Lower lobe of right lung (tissue), 2 donors: Measurements from ENCODE around the gene RIC1. TPM values are rescaled to one million over a fixed set of nuclear protein-coding genes. Genes with fewer than 3 reads are reported as not detected.
A peak's percentile ranks its signal among the peaks of the same experiment; 100 is the strongest.

Source experiments
- ATAC-seq, 2 donors: fragments of 200-7000 bp; cut with Tn5 transposase; one replicate each; pipeline ENCODE4 v1.9.1; 2020 to 2022; ENCODE audit warnings: mild to moderate bottlenecking in 2 of 2, moderate library complexity in 2 of 2
- DNase-seq: peaks from one replicate; pipeline ENCODE4 v3.0.0-alpha.2; 2020
- H3K27ac ChIP-seq: fragments of 200-600 bp; one replicate; pipeline ENCODE4 v1.8.0; 2022
- H3K27me3 ChIP-seq: fragments of 200-600 bp; one replicate; pipeline ENCODE4 v1.8.0; 2022; ENCODE audit warnings: low read depth
- H3K36me3 ChIP-seq: fragments of 200-600 bp; one replicate; pipeline ENCODE4 v1.8.0; 2022; ENCODE audit warnings: mild to moderate bottlenecking
- H3K4me1 ChIP-seq: fragments of 200-600 bp; one replicate; pipeline ENCODE4 v1.8.0; 2022
- H3K4me3 ChIP-seq: fragments of 200-600 bp; one replicate; pipeline ENCODE4 v1.8.0; 2022; ENCODE audit warnings: mild to moderate bottlenecking
- H3K9me3 ChIP-seq: fragments of 200-600 bp; one replicate; pipeline ENCODE4 v1.8.0; 2022
- intact Hi-C: fragments of 100-400 bp; cut with DNase I; formaldehyde crosslinking; loops from one replicate; pipeline ENCODE4 v1.11.0; 2022
- total RNA-seq: library from RNA; stranded (reverse); fragmentation: NEBNext Ultra II Directional; extraction: Animal tissue kit (Norgen Biotek cat#: 25700); gene quantifications from one replicate; pipeline ENCODE4 v1.2.1, GENCODE V29; 2021
- TF ChIP-seq, protein P1 (sequence below): fragments of 200-600 bp; IDR thresholded peaks from one replicate; pipeline ENCODE4 v1.8.0; 2022; ENCODE audit warnings: antibody characterized with exemption, mild to moderate bottlenecking
- donor health status: DM: no; HTN: yes; CAD: no; lungs with severe emphysema.

The RIC1 gene
- total RNA-seq, 1 donor from 2014 or later: 20.5 TPM

GRCh38 chr9:5612185-5612530, 16.7 kb upstream of the RIC1 start:
- Histone ChIP-seq H3K9me3 (no peaks in the 10 kb centered on the region), H3K27ac (no peak overlapping the region), H3K36me3 (no peaks in the 10 kb centered on the region), H3K4me3 (no peak overlapping the region), H3K27me3 (no peaks in the 10 kb centered on the region), H3K4me1 (peaks cover 16% of the 10 kb centered on the region)
- DNase-seq (no peak), ATAC-seq (no peak)
- TF ChIP-seq, protein P1, sequence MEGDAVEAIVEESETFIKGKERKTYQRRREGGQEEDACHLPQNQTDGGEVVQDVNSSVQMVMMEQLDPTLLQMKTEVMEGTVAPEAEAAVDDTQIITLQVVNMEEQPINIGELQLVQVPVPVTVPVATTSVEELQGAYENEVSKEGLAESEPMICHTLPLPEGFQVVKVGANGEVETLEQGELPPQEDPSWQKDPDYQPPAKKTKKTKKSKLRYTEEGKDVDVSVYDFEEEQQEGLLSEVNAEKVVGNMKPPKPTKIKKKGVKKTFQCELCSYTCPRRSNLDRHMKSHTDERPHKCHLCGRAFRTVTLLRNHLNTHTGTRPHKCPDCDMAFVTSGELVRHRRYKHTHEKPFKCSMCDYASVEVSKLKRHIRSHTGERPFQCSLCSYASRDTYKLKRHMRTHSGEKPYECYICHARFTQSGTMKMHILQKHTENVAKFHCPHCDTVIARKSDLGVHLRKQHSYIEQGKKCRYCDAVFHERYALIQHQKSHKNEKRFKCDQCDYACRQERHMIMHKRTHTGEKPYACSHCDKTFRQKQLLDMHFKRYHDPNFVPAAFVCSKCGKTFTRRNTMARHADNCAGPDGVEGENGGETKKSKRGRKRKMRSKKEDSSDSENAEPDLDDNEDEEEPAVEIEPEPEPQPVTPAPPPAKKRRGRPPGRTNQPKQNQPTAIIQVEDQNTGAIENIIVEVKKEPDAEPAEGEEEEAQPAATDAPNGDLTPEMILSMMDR: no peak
- intact Hi-C loops: no loop called here

GRCh38 chr9:5614192-5614591, 14.7 kb upstream of the RIC1 start:
- Histone ChIP-seq H3K36me3 (no peaks in the 10 kb centered on the region), H3K27me3 (no peaks in the 10 kb centered on the region), H3K4me1 (peaks cover 11% of the 10 kb centered on the region), H3K27ac (no peak overlapping the region), H3K9me3 (no peaks in the 10 kb centered on the region), H3K4me3 (no peak overlapping the region)
- ATAC-seq: no peak
- intact Hi-C loops: no loop called here
- no peak for DNase-seq
- TF ChIP-seq, protein P1: no peak

- intact Hi-C loops: no loop called here
- ATAC-seq (no peak), DNase-seq (no peak)
- H3K36me3 ChIP-seq: no peaks in the 10 kb centered on the region
- H3K27me3 ChIP-seq: no peaks in the 10 kb centered on the region
- H3K27ac ChIP-seq: no peak overlapping the region
- TF ChIP-seq, protein P1: no peak
- H3K4me3 ChIP-seq: no peak overlapping the region
- peaks cover 7% of the 10 kb centered on the region for H3K4me1 ChIP-seq
- no peaks in the 10 kb centered on the region for H3K9me3 ChIP-seq
Observed at GRCh38 chr9:5614985-5615384, 13.9 kb upstream of the RIC1 start.

- Histone ChIP-seq H3K4me1 (peaks cover 19% of the 10 kb centered on the region), H3K27ac (no peak overlapping the region), H3K9me3 (no peaks in the 10 kb centered on the region), H3K27me3 (no peaks in the 10 kb centered on the region), H3K4me3 (no peak overlapping the region), H3K36me3 (no peaks in the 10 kb centered on the region)
- intact Hi-C loops: no loop called here
- TF ChIP-seq, protein P1: no peak
- DNase-seq: no peak
- peak; percentile 64 to 68 for ATAC-seq
Observed at GRCh38 chr9:5617749-5618148, 11.2 kb upstream of the RIC1 start.

DNA sequence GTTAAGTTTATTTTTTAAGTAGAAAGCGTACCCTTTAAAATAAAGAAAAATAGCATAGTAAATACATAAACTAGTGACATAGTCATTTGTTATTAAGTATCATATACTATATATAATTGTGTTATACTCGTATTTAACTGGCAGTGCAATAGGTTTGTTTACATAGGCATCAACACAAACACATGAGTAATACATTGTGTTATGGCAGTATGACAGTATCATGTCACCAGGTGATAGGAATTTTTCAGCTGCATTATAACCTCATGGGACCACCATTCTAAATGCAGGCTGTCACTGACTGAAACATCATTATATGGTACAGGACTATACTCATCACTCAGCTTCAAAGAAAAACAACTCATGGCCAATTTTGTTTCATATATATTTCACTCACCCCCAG, 8.4 kb upstream of the RIC1 start:
- Histone ChIP-seq H3K4me3 (no peak overlapping the region), H3K27ac (no peak overlapping the region), H3K27me3 (no peaks in the 10 kb centered on the region), H3K36me3 (no peaks in the 10 kb centered on the region), H3K4me1 (peaks cover 43% of the 10 kb centered on the region), H3K9me3 (no peaks in the 10 kb centered on the region)
- no peak for ATAC-seq
- no peak for DNase-seq
- TF ChIP-seq, protein P1: no peak
- intact Hi-C loops: no loop called here

DNA sequence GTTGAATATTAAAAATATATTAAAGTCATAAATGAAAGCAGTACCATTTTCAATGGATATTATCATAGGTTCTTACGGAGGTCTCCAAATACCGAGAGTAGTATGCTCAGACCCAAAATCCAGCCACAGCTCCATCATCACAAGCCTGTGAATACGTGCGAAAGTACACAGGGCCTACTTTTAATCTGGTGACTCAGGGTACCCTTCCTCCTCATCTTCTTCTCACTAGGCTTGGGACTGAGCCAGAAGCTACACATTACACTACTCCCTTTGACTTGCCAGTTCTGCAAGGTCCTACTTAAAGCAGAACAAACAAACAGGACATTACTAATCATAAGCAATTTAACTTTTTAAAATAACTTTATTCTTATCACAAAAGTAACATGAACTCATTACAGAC, 7.6 kb upstream of the RIC1 start:
- Histone ChIP-seq H3K27ac (no peak overlapping the region), H3K4me1 (peaks cover 51% of the 10 kb centered on the region), H3K4me3 (no peak overlapping the region), H3K36me3 (no peaks in the 10 kb centered on the region), H3K27me3 (no peaks in the 10 kb centered on the region), H3K9me3 (no peaks in the 10 kb centered on the region)
- TF ChIP-seq, protein P1: no peak
- ATAC-seq (peak in 1 of 2 donors; percentile 53), DNase-seq (no peak)
- intact Hi-C loops: no loop called here
